ENCODE measurements around the gene KIFC3. TPM values are rescaled to one million over a fixed set of nuclear protein-coding genes. Genes with fewer than 3 reads are reported as not detected.

KIFC3 gene
- total RNA-seq, 1 donor from 2014 or later = 25.1 TPM

DNA sequence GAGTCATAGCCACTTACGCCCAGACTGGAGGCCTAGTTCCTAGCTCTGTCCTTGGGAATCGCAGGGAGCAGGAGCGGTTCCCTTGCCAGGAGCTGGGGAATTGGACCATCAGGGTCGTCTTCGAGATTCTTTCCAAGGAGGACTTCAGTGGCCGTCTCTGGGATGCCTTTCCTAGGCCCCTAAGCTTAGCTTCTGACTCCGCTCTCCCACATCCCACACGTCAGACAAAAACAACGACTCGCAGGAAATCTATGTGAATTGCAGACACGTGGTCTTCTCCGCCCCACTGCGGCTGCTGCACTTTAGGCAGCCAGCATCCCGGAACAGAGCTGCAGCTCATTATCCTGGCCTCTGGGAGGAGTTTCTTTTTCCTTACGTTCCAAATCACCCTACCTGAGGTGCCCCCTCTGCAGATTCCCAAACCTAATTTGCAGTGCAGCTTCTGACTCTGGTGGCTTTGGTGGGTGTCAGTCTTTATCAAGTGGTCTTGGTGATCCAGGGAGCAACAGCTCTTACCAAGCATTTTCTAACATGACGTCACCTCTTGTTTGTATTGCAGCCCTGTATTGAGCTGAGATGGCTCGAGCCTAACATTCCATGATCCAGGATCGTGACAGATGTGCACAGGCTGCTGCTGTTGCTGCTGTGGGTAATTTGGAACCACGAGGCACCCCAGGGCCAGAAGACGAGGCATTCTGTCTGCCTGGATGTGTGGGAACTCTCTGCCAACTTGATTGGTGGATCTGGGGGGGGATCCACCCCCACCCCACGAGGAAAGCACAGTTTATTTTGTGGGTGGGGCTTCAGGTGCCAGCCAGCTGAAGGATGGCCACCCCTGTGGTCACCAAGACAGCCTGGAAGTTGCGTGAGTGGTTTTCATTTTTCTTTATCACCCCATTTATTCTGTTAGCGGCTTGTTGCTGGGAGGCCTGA lies 65.6 kb downstream of the KIFC3 start:
- TF ChIP-seq, protein P1, sequence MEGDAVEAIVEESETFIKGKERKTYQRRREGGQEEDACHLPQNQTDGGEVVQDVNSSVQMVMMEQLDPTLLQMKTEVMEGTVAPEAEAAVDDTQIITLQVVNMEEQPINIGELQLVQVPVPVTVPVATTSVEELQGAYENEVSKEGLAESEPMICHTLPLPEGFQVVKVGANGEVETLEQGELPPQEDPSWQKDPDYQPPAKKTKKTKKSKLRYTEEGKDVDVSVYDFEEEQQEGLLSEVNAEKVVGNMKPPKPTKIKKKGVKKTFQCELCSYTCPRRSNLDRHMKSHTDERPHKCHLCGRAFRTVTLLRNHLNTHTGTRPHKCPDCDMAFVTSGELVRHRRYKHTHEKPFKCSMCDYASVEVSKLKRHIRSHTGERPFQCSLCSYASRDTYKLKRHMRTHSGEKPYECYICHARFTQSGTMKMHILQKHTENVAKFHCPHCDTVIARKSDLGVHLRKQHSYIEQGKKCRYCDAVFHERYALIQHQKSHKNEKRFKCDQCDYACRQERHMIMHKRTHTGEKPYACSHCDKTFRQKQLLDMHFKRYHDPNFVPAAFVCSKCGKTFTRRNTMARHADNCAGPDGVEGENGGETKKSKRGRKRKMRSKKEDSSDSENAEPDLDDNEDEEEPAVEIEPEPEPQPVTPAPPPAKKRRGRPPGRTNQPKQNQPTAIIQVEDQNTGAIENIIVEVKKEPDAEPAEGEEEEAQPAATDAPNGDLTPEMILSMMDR (conservative IDR thresholded peaks at IDR 0.05) = peak; percentile 41
- no peak for DNase-seq (ENCODE audit: low read depth, low spot score)
- Mint-ChIP-seq H3K4me1 (peaks cover 23% of the 10 kb centered on the region), H3K9me3 (peaks cover 2% of the 10 kb centered on the region), H3K27me3 (ENCODE audit: low read depth) (no peaks in the 10 kb centered on the region), H3K27ac (ENCODE audit: unreplicated experiment) (peak overlapping the region; percentile 95), H3K4me3 (peak overlapping the region; percentile 98), H3K36me3 (ENCODE audit: low read depth) (peaks cover 2% of the 10 kb centered on the region)

- Mint-ChIP-seq H3K4me1 (peaks cover 23% of the 10 kb centered on the region), H3K27ac (ENCODE audit: unreplicated experiment) (peak within 1 kb of the TSS; percentile 97), H3K4me3 (peak within 1 kb of the TSS; percentile 98), H3K9me3 (peaks cover 2% of the 10 kb centered on the region), H3K27me3 (ENCODE audit: low read depth) (no peaks in the 10 kb centered on the region), H3K36me3 (ENCODE audit: low read depth) (peaks cover 2% of the 10 kb centered on the region)
- TF ChIP-seq, protein P1 (conservative IDR thresholded peaks at IDR 0.05) = no peak
- peak; percentile 25 for DNase-seq (ENCODE audit: low read depth, low spot score)
Measured at GRCh38 chr16:57735755-57736418, 66.4 kb downstream of the KIFC3 start, which contains the start of gene KATNB1. Gene KATNB1, plus strand, starts transcription at chr16:57735770. Its CDS starts 1,474 bp downstream, at chr16:57737244.

GRCh38 chr16:57734925-57735754 lies 67.2 kb downstream of the KIFC3 start:
- Mint-ChIP-seq H3K9me3 (peaks cover 2% of the 10 kb centered on the region), H3K36me3 (ENCODE audit: low read depth) (peaks cover 2% of the 10 kb centered on the region)
- TF ChIP-seq, protein P1 (conservative IDR thresholded peaks at IDR 0.05) = no peak

GRCh38 chr16:57734308-57734924 lies 67.9 kb downstream of the KIFC3 start:
- TF ChIP-seq, protein P1 (conservative IDR thresholded peaks at IDR 0.05) = no peak
- H3K4me3 Mint-ChIP-seq = peak overlapping the region; percentile 98
- H3K9me3 Mint-ChIP-seq = peaks cover 2% of the 10 kb centered on the region
- H3K27me3 Mint-ChIP-seq (ENCODE audit: low read depth) = no peaks in the 10 kb centered on the region
- peak overlapping the region; percentile 97 for H3K27ac Mint-ChIP-seq (ENCODE audit: unreplicated experiment)
- H3K4me1 Mint-ChIP-seq = peaks cover 23% of the 10 kb centered on the region
- peaks cover 2% of the 10 kb centered on the region for H3K36me3 Mint-ChIP-seq (ENCODE audit: low read depth)
- DNase-seq (ENCODE audit: low read depth, low spot score) = no peak

More at GRCh38 chr16:57734925-57735754, 67.2 kb downstream of the KIFC3 start:
- Mint-ChIP-seq H3K27ac (ENCODE audit: unreplicated experiment) (peak overlapping the region; percentile 97), H3K4me3 (peak overlapping the region; percentile 98), H3K27me3 (ENCODE audit: low read depth) (no peaks in the 10 kb centered on the region), H3K4me1 (peaks cover 23% of the 10 kb centered on the region)
- peak; percentile 99 for DNase-seq (ENCODE audit: low read depth, low spot score)
